HTERT RPE-1 (cell line): ENCODE measurements around the gene SRSF3.

Source experiments
- in situ Hi-C: fragments of 300-500 bp; cut with MboI; formaldehyde crosslinking; loops from 4 replicates; pipeline ENCODE4 v1.14.3; 2020; ENCODE audit warnings: low sequenced_read_pairs

The SRSF3 gene

DNA sequence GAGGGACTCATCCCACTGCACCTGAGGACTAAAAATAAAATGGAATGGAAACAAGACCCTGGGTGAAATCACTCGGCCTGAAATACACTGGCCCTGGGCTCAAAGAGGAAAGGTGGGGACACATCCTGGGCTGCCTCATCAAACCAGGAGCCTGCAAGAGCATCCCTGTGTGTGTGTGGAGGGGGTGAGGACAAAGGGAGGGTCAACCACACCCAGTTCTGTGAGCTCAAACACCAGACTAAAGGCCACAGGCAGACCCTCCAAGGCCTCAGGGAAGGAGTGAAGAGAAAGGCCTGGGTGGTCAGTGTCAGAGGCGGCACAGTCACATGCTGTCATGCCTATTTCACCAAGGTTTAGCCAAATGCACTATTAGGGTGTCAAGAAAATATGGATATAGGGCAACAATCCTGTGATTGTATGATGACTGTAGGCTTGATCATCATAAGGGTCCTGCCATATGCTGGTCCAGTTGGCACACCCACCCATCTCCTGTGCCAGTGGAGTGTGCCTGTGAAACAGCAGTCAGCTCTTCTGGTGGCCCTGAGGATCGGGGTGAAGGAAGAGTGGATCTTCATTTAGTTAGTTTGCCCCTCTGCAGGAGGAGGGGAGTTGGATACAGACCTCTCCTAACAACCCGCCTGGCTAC is 28.9 kb downstream of the SRSF3 start:
- in situ Hi-C loops, result no loop called here

DNA sequence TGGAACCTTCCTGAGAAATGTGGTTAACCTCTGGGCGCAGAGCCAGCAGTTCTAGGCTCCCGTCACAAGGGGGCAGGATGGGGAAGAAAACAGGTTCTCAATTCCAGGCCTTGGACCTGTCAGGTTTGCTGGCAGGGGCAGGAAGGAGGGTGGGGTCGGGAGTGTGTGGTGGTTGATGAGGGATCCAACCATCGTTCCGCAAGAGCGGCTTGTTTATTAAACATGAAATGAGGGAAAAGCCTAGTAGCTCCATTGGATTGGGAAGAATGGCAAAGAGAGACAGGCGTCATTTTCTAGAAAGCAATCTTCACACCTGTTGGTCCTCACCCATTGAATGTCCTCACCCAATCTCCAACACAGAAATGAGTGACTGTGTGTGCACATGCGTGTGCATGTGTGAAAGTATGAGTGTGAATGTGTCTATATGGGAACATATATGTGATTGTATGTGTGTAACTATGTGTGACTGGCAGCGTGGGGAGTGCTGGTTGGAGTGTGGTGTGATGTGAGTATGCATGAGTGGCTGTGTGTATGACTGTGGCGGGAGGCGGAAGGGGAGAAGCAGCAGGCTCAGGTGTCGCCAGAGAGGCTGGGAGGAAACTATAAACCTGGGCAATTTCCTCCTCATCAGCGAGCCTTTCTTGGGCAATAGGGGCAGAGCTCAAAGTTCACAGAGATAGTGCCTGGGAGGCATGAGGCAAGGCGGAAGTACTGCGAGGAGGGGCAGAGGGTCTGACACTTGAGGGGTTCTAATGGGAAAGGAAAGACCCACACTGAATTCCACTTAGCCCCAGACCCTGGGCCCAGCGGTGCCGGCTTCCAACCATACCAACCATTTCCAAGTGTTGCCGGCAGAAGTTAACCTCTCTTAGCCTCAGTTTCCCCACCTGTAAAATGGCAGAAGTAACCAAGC is 29.6 kb downstream of the SRSF3 start:
- in situ Hi-C loops, result no loop called here

DNA sequence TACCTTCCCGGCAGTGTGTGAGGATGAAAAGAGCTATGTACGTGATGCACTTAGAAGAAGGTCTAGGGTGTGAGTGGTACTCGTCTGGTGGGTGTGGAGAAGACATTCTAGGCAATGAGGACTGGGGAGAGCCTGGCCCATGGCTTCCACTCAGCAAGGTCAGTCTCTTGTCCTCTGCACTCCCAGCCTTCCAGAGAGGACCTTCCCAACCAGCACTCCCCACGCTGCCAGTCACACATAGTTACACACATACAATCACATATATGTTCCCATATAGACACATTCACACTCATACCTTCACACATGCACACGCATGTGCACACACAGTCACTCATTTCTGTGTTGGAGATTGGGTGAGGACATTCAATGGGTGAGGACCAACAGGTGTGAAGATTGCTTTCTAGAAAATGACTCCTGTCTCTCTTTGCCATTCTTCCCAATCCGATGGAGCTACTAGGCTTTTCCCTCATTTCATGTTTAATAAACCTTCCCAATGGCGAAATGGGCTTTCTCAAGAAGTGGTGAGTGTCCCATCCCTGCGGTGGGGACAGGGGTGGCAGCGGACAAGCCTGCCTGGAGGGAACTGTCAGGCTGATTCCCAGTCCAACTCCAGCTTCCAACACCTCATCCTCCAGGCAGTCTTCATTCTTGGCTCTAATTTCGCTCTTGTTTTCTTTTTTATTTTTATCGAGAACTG is 30.4 kb downstream of the SRSF3 start:
- in situ Hi-C loops, result no loop called here

DNA sequence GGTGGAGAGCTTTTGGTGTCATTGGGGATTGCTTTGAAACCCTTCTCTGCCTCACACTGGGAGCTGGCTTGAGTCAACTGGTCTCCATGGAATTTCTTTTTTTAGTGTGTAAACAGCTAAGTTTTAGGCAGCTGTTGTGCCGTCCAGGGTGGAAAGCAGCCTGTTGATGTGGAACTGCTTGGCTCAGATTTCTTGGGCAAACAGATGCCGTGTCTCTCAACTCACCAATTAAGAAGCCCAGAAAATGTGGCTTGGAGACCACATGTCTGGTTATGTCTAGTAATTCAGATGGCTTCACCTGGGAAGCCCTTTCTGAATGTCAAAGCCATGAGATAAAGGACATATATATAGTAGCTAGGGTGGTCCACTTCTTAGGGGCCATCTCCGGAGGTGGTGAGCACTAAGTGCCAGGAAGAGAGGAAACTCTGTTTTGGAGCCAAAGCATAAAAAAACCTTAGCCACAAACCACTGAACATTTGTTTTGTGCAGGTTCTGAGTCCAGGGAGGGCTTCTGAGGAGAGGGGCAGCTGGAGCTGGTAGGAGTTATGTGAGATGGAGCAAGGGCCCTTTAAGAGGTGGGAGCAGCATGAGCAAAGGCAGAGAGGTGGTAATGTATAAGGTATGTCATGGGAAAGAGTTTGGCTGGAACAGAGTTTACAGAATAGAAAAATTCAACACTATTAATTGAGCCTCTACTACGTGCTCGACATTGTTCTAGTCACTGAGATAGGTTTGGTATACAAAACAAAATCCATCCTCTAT is 31.2 kb downstream of the SRSF3 start:
- in situ Hi-C loops, result no loop called here

DNA sequence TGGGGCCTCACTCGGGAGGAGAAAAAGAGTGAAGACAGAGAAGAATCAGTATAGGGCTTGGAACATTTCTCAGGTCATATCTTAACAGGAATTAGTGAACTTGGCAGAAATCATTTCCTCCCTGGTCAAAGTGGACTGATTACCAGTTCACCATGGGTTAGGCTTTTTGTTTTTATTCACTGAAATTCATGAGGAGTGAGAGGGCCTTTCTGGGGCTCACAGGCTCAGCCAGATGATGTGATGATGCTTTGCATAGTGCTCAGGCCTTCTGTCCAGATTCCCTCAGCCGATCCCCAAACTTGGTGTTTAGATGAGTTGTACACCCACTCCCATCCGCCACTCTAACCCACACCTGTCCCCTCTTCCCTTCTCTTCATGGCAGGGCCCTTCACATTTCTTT is 32.5 kb downstream of the SRSF3 start:
- in situ Hi-C loops, result no loop called here

DNA sequence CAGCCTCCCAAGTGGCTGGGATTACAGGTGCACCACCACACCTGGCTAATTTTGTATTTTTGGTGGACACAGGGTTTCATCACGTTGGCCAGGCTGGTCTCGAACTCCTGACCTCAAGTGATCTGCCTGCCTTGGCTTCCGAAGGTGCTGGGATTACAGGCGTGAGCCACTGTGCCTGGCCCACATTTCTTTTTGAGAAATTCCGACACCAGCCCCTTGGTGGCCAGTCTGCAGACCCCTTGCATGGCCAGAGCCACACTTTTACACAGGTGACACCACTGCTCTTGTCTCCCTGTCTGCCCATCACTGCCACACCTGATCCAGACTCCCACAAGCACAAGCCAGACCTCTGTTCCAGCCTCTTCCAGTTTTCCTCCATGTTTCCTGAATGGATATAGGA is 33.0 kb downstream of the SRSF3 start:
- in situ Hi-C loops, result no loop called here

DNA sequence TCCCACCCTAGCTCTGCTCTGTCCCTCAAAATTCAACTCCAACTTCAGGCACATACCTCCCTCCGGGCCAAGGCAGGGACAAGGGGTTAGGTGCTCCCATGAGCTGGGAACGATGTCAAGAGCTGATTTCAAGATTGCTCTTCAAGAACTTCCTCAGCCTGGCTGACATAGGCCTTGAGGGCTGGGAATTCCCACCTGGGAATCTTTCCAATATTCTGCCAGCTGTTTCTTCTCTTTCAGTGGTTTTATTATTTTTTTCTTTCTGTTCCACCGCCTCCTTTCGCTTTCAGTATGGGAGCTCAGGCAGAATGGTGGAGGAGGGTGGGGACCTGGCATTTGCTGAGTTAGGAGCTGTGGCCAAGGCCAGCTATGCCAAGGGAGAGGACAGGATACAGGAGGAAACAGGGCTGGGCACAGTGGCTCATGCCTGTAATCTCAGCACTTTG is 33.7 kb downstream of the SRSF3 start:
- in situ Hi-C loops, result no loop called here

DNA sequence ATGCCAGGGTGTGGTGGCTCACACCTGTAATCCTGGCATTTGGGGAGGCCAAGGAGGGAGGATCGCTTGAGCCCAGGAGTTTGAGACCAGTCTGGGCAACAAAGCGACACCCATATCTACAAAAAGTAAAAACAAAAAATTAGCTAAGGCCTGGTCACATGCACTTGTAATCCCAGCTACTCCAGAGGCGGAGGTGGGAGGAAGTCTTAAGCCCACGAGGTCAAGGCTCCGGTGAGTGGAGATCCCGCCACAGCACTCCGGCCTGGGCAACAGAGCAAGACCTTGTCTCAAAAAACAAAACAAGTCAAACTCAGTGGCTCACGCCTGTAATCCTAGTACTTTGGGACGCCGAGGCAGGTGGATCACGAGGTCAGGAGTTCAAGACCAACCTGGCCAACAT is 35.6 kb downstream of the SRSF3 start:
- in situ Hi-C loops, result no loop called here

DNA sequence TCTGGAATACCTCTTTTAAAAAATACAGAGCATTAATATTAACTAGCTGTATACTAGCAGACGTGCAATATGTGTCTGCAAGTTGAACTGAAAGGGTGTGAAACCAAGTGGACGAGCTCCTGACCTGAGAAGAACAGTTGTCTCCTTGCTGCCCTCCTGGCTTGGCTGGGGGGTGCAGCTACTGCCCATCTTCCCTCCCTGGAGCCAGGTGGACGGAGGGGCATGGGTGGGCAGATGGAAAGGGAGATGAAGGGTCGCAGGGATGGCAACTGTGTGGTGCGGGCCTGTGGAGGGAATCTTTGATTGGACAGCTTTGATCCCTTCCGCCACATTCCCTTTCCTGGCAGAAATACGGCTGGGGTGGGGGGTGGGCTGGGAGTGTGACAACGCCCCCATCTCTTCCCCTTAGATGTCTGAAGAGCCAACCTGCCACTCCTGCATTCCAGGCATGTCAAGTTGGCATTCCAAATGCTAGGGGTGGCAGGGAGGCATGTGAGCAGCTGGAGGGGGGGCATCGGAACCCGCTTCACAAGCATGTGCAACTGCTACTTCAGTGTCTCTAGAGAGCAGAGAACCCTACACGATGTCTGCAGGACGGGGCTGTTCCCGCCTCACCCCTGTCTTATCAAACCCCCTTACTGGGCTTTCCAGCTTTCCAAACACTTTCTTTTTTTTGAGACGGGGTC is 37.3 kb downstream of the SRSF3 start:
- in situ Hi-C loops, result no loop called here

DNA sequence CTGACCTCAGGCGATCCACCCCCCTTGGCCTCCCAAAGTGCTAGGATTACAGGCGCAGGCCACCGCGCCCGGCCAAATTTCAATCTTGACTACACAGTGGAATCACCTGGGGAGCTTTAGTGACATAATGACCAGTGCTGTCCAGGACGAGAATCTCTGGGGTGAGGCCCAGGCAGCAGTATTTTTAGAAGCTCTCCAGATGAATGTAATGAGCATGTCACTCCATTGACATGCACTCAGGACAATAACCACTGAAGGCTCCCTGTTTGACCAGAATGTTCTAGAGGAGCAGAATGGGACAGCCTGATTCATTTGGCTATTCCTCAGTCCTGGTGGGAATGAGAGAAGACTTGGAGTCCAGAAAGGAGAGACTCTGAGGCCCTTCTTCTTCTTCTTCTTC is 39.2 kb downstream of the SRSF3 start:
- in situ Hi-C loops, result no loop called here

DNA sequence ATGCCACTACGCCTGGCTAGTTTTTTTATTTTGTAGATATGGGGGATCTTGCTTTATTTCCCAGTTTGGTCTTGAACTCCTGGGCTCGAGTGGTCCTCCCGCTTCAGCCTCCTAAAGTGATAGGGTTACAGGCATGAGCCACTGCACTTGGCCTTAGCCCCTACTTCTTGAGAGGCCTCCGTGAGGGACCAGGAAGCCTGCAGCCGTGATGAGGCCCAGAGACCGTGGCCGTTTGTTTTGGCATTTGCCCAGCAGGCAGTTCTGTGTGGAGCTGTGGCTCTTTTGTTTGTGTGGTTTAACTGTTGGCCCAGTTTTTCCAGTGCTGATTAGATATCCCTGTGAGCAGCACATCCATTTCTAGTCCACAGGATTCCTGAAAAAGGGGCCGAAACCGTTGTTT is 39.8 kb downstream of the SRSF3 start:
- in situ Hi-C loops, result no loop called here

DNA sequence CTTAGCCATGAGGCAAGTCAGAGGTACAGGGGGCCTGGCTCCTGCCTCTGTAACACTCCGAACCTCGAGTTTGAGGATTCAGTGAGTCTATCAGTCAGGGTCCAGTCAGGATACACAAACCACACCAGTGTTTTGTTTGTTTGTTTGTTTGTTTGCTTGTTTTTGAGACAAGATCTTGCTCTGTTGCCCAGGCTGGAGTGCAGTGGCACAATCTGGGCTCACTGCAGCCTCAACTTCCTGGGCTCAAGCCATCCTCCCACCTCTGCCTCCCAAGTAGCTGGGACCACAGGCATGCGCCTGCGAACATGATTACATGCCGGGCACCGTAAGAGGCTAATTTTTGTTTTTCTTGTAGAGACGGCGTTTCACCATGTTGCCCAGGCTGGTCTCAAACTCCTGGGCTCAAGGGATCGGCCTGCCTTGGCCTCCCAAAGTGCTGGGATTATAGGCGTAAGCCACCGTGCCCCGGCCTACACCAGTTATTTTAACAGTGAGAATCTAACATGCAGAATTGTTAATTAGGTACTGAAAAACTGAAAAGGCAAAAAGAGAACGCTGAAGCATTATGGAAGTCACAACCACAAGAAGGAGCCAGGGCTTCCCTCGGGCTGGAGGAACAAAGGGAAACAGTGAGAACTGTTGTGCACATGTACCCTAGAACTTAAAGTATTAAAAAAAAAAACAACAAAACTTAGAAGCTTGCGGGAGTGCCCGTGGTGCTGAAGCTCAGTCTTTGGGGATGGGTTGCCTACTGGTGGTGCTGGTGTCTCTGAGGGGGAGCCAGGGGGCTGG is 40.4 kb downstream of the SRSF3 start:
- in situ Hi-C loops, result no loop called here

DNA sequence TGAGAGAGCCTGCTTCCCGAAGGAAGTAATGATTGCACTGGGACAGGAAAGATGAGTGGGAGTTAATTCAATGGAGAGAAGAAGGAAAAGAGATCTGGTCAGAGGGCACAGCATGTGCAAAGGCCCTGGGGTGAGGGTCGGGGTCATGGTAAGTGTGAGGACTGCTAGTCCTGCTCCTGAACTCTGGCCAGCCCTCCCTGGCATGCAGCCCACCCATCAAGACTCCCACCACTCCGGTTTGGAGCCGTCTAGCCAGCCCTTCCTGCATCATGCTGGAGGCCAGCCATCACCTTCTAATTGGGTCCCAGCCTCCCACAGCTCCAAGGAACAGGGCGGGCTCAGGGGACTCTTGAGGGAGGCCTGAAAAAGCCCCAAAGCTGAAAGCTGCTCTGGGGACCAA is 42.1 kb downstream of the SRSF3 start:
- in situ Hi-C loops, result no loop called here

DNA sequence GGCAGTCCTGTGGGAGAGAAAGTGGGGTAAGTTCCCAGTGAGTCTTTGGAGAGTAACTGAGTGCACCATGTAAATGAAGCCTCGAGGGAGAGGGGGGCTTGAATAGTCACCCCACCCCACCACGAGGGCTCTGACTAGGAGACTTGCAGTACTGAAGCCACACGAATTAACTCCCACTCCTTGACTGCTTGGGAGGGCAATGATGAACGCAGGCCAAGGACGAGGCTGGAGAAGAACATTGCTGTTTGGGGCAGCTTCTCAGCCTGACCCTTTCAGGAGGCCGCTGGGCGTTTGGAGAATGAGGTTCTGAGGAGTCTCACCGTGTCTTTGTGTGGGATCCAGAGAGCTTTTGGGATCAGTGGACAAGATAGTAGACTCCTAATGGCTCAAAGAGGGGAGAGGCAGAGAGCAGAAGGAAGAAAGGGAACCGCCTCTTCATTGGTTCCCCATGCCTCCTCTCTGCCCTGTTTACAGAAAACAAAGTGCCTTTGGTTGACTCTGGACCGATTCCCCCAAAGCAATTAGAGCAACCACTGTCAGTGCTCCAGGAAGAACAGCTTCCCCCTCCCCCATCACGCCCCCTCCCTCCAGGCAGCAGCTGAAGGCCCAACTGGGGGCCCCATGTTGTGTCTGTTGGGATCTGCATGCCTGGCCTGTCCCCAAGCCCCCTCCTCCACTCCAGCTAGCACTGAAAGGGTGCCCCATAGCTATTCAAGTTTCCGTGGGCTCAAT is 42.7 kb downstream of the SRSF3 start:
- in situ Hi-C loops, result no loop called here

DNA sequence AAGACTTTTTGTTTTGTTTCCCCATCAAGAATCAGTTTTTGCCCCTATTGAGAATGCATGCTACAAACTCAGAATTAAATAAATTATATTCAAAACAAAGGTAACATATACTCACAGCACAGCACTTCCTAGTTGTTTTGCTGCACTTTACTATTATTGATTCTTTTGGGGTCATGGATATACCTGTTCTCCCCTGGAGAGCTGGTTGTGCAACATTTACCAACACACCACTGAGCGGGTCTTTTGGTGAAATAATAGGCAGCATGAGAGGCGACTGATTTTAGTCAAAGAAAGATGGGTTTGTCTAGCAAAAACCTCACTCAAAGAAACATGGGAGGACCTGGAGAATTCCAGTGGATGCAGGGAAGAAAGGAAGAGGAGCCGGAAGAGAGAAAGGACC is 44.4 kb downstream of the SRSF3 start:
- in situ Hi-C loops, result no loop called here

DNA sequence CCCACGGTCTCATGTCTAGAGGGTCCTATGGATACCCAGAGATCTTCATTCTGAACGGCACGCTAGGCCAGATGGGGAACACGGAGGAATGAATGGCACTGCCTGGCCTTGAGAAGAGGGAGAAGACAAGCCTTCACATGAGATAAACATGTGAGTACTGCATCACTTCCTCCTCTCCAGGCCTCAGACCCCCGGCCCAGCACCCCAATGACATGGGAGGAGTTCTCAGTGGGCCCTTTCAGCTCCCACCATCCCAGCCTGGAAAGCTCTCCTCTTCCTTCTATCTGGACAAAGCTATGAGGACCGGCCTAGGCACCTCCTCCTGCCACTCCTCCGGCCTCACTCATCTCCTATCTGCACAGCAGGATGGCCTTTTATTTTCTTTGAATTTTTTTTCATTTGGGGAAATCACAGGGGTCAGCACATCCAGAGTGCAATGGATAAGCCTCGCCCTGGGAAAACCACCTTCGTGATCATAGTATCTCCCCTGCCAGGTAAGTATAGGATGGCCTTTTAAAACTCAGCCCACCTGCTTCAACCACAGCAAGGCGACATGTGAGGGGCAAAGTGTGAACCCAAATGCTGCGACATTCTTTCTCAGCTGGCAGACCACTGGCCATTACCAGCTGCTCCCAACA is 45.1 kb downstream of the SRSF3 start:
- in situ Hi-C loops, result no loop called here

DNA sequence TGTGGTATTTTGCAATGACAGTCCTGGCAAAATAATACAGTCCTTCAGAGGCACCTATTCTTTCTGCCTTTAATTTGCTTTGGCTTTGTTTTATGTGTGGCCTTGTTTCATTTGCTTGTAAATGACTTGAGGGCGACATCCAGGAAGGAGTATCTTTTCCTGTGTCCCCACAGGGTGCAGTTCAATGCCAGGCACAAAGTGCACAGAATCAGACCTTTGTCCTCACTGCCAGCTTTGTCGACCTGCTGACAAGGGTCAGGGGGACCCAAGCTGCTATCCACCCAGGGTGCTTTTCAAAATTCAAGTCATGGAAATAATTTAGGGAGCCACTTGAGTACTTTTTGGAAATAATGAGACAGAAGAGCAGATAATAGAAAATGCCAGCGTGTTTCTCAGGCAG is 47.4 kb downstream of the SRSF3 start:
- in situ Hi-C loops, result no loop called here
